ENCODE results near the gene BAX. TPM values are rescaled to one million over a fixed set of nuclear protein-coding genes. Genes with fewer than 3 reads are reported as not detected.
"Not testable (repeated sequence)": the region's sequence is repeated elsewhere in the genome, so short reads cannot be mapped to it uniquely, and the experiment has no call there.

The BAX gene
- total RNA-seq, 1 donor from 2014 or later, result 242 TPM

- no peaks in the 10 kb centered on the region for H3K27me3 Mint-ChIP-seq (ENCODE audit: low read depth)
- no peak overlapping the region for H3K27ac Mint-ChIP-seq
Measured at GRCh38 chr19:48921721-48922500, 32.8 kb upstream of the BAX start.

DNA sequence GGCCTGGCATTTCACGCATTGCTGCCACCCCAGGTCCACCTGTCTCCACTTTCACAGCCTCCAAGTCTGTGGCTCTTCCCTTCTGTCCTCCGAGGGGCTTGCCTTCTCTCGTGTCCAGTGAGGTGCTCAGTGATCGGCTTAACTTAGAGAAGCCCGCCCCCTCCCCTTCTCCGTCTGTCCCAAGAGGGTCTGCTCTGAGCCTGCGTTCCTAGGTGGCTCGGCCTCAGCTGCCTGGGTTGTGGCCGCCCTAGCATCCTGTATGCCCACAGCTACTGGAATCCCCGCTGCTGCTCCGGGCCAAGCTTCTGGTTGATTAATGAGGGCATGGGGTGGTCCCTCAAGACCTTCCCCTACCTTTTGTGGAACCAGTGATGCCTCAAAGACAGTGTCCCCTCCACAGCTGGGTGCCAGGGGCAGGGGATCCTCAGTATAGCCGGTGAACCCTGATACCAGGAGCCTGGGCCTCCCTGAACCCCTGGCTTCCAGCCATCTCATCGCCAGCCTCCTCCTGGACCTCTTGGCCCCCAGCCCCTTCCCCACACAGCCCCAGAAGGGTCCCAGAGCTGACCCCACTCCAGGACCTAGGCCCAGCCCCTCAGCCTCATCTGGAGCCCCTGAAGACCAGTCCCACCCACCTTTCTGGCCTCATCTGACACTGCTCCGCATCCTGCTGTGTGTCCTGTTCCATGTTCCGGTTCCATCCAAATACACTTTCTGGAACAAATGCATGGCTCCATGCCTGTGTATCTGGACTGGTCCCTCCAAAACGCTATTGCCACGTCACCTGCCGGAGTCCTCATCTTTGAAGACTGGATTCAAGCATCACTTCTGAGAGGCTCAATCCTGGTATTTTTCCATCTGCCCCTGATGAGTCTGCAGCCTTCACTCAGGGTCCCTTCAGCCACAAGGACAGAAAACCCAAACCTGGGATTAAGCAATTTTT lies 31.9 kb upstream of the BAX start:
- intact Hi-C loops (cut with micrococcal nuclease), result no loop called here
- Mint-ChIP-seq H3K4me1 (ENCODE audit: low read depth) (peaks cover 4% of the 10 kb centered on the region), H3K27ac (no peak overlapping the region), H3K9me3 (no peaks in the 10 kb centered on the region), H3K27me3 (ENCODE audit: low read depth) (no peaks in the 10 kb centered on the region), H3K4me3 (ENCODE audit: low read depth) (no peak overlapping the region), H3K36me3 (ENCODE audit: low read depth) (peaks cover 32% of the 10 kb centered on the region)
- no peak for DNase-seq (ENCODE audit: low spot score)

More at GRCh38 chr19:48921721-48922500, 32.8 kb upstream of the BAX start:
- H3K4me1 Mint-ChIP-seq (ENCODE audit: low read depth), result peaks cover 2% of the 10 kb centered on the region
- intact Hi-C loops (cut with micrococcal nuclease), result no loop called here
- no peak overlapping the region for H3K4me3 Mint-ChIP-seq (ENCODE audit: low read depth)
- no peak for DNase-seq (ENCODE audit: low spot score)
- no peaks in the 10 kb centered on the region for H3K9me3 Mint-ChIP-seq
- H3K36me3 Mint-ChIP-seq (ENCODE audit: low read depth), result peaks cover 34% of the 10 kb centered on the region

DNA sequence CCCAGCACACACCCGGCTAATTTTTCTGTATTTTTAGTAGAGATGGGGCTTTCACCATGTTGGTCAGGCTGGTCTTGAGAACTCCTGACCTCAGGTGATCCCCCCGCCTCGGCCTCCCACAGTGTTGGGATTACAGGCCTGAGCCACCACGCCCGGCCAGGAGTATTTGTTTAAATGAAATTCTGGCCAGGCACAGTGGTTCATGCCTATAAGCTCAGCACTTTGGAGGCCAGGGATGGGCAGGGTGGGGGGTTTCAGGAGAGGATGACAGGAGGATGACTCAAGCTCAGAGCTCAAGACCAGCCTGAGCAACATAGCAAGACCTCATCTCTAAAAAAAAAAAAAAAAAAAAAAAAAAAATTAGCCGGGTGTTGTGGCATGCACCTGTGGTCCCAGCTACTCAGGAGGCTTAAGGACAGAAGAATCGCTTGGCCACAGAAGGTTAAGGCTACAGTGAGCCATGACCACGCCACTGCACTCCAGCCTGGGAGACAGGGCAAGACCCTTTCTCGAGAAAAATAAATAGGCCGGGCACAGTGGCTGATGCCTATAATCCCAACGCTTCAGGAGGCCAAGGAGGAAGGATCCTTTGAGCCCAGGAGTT lies 29.3 kb upstream of the BAX start:
- intact Hi-C loops (cut with micrococcal nuclease), result no loop called here
- DNase-seq (ENCODE audit: low spot score), result no peak
- H3K4me1 Mint-ChIP-seq (ENCODE audit: low read depth), result peaks cover 4% of the 10 kb centered on the region
- no peaks in the 10 kb centered on the region for H3K9me3 Mint-ChIP-seq
- no peak overlapping the region for H3K4me3 Mint-ChIP-seq (ENCODE audit: low read depth)
- H3K36me3 Mint-ChIP-seq (ENCODE audit: low read depth), result peaks cover 18% of the 10 kb centered on the region
- H3K27me3 Mint-ChIP-seq (ENCODE audit: low read depth), result no peaks in the 10 kb centered on the region
- no peak overlapping the region for H3K27ac Mint-ChIP-seq

DNA sequence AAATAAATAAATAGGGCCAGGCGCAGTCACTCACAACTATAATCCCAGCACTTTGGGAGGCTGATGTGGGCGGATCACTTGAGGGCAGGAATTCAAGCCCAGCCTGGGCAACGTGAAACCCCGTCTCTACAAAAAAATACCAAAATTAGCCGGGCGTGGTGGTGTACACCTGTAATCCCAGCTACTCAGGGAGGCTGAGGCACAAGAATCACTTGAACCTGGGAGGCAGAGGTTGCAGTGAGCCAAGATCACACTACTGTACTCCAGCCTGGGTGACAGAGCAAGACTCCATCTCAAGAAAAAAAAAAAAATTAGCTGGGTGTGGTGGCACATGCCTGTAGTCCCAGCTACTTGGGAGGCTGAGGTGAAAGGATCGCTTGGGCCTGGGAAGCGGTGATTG lies 28.8 kb upstream of the BAX start:
- H3K4me1 Mint-ChIP-seq (ENCODE audit: low read depth); H3K9me3 Mint-ChIP-seq; H3K27ac Mint-ChIP-seq; DNase-seq (ENCODE audit: low spot score); H3K4me3 Mint-ChIP-seq (ENCODE audit: low read depth); intact Hi-C loops (cut with micrococcal nuclease); H3K27me3 Mint-ChIP-seq (ENCODE audit: low read depth): not testable (repeated sequence)
- peaks cover 17% of the 10 kb centered on the region for H3K36me3 Mint-ChIP-seq (ENCODE audit: low read depth)

GRCh38 chr19:48926909-48927308 lies 27.8 kb upstream of the BAX start:
- H3K9me3 Mint-ChIP-seq, result no peaks in the 10 kb centered on the region
- H3K27me3 Mint-ChIP-seq (ENCODE audit: low read depth), result no peaks in the 10 kb centered on the region
- peaks cover 9% of the 10 kb centered on the region for H3K36me3 Mint-ChIP-seq (ENCODE audit: low read depth)
- H3K27ac Mint-ChIP-seq, result peak overlapping the region; percentile 12
- H3K4me3 Mint-ChIP-seq (ENCODE audit: low read depth), result no peak overlapping the region
- peaks cover 4% of the 10 kb centered on the region for H3K4me1 Mint-ChIP-seq (ENCODE audit: low read depth)
- intact Hi-C loops (cut with micrococcal nuclease), result no loop called here
- DNase-seq (ENCODE audit: low spot score), result no peak

- intact Hi-C loops (cut with micrococcal nuclease); H3K27me3 Mint-ChIP-seq (ENCODE audit: low read depth); H3K4me3 Mint-ChIP-seq (ENCODE audit: low read depth); H3K9me3 Mint-ChIP-seq; H3K4me1 Mint-ChIP-seq (ENCODE audit: low read depth); H3K36me3 Mint-ChIP-seq (ENCODE audit: low read depth); DNase-seq (ENCODE audit: low spot score); H3K27ac Mint-ChIP-seq: not testable (repeated sequence)
Measured at GRCh38 chr19:48927692-48928091, 27.0 kb upstream of the BAX start.

DNA sequence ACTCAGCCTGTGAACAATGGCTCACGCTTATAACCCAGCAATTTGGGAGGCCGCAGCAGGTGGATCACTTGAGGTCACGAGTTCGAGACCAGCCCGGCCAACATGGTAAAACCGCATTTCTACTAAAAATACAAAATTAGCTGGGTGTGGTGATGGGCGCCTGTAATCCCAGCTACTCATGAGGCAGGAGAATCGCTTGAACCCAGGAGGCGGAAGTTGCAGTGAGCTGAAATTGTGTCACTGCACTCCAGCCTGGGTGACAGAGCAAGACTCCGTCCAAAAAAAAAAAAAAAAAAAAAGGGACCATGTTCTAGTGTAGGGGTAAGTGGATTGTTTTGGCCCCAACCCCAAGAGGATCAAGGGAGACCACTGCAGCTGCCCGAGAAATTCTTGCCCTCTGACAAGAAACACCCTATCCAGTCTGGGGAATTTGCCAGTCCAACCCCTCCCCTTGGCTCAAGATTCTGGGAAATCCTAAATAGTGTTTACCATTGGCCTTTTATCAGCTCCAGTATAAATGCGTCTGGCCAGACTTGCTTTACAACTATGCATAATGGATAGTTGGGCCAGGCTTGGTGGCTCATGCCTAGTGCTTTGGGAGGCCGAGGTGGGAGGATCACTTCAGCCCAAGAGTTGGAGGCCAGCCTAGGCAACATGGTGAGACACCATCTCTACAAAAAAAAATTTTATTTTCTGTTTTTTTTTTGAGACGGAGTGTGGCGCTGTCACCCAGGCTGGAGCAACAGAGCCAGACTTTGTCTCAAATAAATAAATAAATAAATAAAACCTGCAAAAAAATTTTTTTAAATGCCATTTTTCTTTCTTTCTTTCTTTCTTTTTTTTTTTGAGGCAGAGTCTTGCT lies 26.3 kb upstream of the BAX start:
- H3K9me3 Mint-ChIP-seq, result no peaks in the 10 kb centered on the region
- H3K4me3 Mint-ChIP-seq (ENCODE audit: low read depth), result no peak overlapping the region
- no peak overlapping the region for H3K27ac Mint-ChIP-seq
- no peak for DNase-seq (ENCODE audit: low spot score)
- peaks cover 3% of the 10 kb centered on the region for H3K27me3 Mint-ChIP-seq (ENCODE audit: low read depth)
- H3K4me1 Mint-ChIP-seq (ENCODE audit: low read depth), result peaks cover 7% of the 10 kb centered on the region
- H3K36me3 Mint-ChIP-seq (ENCODE audit: low read depth), result no peaks in the 10 kb centered on the region
- intact Hi-C loops (cut with micrococcal nuclease), result no loop called here

GRCh38 chr19:48933382-48933932 lies 21.2 kb upstream of the BAX start, which contains the start of gene DHDH:
Gene DHDH, plus strand, starts transcription at chr19:48933699. Its CDS starts 23 bp downstream, at chr19:48933722.
- Mint-ChIP-seq H3K27ac (peak within 1 kb of the TSS; percentile 13), H3K27me3 (ENCODE audit: low read depth) (peaks cover 3% of the 10 kb centered on the region), H3K36me3 (ENCODE audit: low read depth) (no peaks in the 10 kb centered on the region), H3K9me3 (no peaks in the 10 kb centered on the region), H3K4me3 (ENCODE audit: low read depth) (peak within 1 kb of the TSS; percentile 80), H3K4me1 (ENCODE audit: low read depth) (peaks cover 9% of the 10 kb centered on the region)
- peak; percentile 82 for DNase-seq (ENCODE audit: low spot score)
- intact Hi-C loops (cut with micrococcal nuclease), result no loop called here

DNA sequence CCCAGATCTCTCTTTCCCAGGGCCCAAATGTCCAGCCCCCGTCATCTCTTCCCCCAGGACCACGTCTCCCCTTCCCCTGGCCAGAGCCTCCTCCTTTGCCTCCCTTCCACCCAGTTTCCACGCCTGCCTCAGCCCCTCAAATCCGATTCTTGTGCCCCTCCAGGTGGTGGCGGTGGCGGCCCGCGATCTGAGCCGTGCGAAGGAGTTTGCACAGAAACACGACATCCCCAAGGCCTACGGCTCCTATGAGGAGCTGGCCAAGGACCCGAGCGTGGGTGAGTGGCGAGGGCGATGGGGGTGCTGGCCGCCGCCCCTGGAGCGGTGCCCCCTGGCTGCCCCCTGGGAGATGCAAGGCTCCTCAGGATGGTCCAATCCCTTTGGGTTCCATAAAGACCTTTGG lies 19.8 kb upstream of the BAX start:
- no peaks in the 10 kb centered on the region for H3K9me3 Mint-ChIP-seq
- intact Hi-C loops (cut with micrococcal nuclease), result no loop called here
- peaks cover 3% of the 10 kb centered on the region for H3K27me3 Mint-ChIP-seq (ENCODE audit: low read depth)
- peaks cover 9% of the 10 kb centered on the region for H3K4me1 Mint-ChIP-seq (ENCODE audit: low read depth)
- no peak for DNase-seq (ENCODE audit: low spot score)
- no peak overlapping the region for H3K27ac Mint-ChIP-seq
- H3K36me3 Mint-ChIP-seq (ENCODE audit: low read depth), result no peaks in the 10 kb centered on the region
- H3K4me3 Mint-ChIP-seq (ENCODE audit: low read depth), result no peak overlapping the region

GRCh38 chr19:48935864-48936263 lies 18.8 kb upstream of the BAX start:
- no peak for DNase-seq (ENCODE audit: low spot score)
- no peaks in the 10 kb centered on the region for H3K36me3 Mint-ChIP-seq (ENCODE audit: low read depth)
- intact Hi-C loops (cut with micrococcal nuclease), result no loop called here
- H3K27me3 Mint-ChIP-seq (ENCODE audit: low read depth), result peaks cover 3% of the 10 kb centered on the region
- peaks cover under 1% of the 10 kb centered on the region for H3K9me3 Mint-ChIP-seq
- H3K4me3 Mint-ChIP-seq (ENCODE audit: low read depth), result no peak overlapping the region
- H3K27ac Mint-ChIP-seq, result no peak overlapping the region
- peaks cover 9% of the 10 kb centered on the region for H3K4me1 Mint-ChIP-seq (ENCODE audit: low read depth)

- intact Hi-C loops (cut with micrococcal nuclease), result no loop called here
- Mint-ChIP-seq H3K36me3 (ENCODE audit: low read depth) (no peaks in the 10 kb centered on the region), H3K4me1 (ENCODE audit: low read depth) (peaks cover 7% of the 10 kb centered on the region), H3K27ac (no peak overlapping the region), H3K9me3 (peaks cover 7% of the 10 kb centered on the region), H3K27me3 (ENCODE audit: low read depth) (peaks cover under 1% of the 10 kb centered on the region), H3K4me3 (ENCODE audit: low read depth) (no peak overlapping the region)
- no peak for DNase-seq (ENCODE audit: low spot score)
Measured at GRCh38 chr19:48938256-48938655, 16.4 kb upstream of the BAX start.

- H3K27me3 Mint-ChIP-seq (ENCODE audit: low read depth), result no peaks in the 10 kb centered on the region
- DNase-seq (ENCODE audit: low spot score), result no peak
- no peaks in the 10 kb centered on the region for H3K4me1 Mint-ChIP-seq (ENCODE audit: low read depth)
- H3K27ac Mint-ChIP-seq, result no peak overlapping the region
- peaks cover 7% of the 10 kb centered on the region for H3K9me3 Mint-ChIP-seq
- H3K36me3 Mint-ChIP-seq (ENCODE audit: low read depth), result no peaks in the 10 kb centered on the region
- H3K4me3 Mint-ChIP-seq (ENCODE audit: low read depth), result no peak overlapping the region
- intact Hi-C loops (cut with micrococcal nuclease), result no loop called here
Measured at GRCh38 chr19:48940902-48941301, 13.8 kb upstream of the BAX start.
